NCI-H748 (cell line): ENCODE results near the gene PTPRD.
A peak's percentile ranks its signal among the peaks of the same experiment; 100 is the strongest.

Experiments
- DNase-seq: peaks from one replicate; lab custom pipeline; 2025; ENCODE audit not compliant: unreplicated experiment; lab: John Stamatoyannopoulos, UW

The PTPRD gene

DNA sequence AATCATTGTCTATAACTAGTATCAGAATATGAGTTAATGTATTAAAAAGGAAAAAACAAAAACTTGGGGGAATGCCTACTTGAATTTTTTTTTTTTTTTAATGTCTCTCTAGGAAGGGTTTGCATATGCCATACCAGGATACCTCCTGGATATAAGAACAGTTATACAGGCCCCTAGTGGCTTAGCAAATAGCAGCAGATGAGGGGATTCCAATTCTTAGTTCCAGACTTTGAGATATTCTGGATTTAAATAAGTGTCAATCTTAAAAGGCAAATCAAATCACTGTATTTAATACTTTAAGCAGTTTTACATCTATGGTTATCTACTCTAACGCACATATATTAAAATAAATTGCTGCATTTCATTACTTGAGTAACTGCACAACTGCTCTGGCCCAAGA lies 1757.8 kb downstream of the PTPRD start:
- peak; percentile 49 for DNase-seq

DNA sequence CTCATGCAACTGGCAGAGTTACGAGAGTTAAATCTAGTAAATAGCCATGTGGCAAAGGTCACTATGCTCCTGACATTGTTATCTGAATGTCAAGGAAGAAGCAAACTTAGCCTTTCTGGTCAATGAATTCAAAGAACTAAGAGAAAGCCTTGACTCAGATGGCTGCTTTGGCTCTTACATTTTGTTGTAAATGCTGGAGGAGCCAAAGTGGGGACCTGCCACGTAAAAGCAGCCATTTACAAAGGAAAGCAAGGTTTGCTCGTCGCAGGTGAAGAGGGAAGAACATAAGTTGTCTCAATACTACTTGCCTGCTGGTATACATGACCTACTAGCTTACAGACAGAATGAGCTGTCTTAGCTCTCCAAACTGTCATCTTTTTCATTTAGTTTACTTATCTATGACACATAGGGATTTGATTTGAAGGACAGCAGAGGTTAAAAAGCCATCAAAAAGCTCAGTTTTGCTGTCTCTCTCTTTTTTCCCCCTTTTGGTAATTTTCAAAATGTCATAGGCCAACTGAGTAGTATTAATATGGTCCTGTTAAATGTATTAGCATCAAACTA lies 1760.4 kb downstream of the PTPRD start:
- DNase-seq: no peak

DNA sequence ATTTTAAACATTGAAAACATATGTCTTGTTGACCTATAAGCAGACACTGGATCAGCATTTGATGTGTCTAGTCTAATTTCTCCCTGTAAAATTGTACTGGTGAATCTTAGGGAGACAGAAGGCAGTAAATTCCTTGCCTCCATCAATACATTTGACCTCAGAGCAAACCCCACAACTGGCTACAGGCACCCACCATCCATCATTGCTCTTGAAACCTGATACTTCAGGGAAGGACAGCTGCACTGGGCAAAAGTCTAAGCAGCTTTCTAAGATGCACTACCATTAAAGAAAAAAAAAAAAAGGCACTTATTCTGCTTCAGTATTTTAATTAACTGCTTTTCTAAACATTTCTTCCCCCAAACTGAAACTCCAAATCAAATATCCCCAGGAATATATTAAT lies 1761.9 kb downstream of the PTPRD start:
- peak; percentile 9 for DNase-seq

DNA sequence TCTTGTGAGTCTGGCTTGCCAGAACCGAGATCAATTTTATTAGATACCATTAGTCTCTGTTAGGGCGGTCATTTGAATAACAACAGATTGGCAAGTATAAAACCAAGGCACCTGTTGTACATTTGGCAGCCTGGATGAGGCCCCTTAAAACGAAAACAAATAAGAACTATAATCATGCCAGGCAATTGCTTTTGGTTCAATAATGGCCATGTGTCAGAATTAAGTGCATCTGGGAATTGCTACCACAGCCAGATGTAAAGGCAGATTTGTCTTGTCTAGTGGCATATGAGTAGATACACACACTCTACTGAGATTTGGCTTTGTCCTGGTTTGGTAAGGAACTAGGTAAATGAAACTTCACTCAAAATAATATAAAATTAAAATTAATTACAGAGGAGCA lies 1767.0 kb downstream of the PTPRD start:
- DNase-seq: peak; percentile 54

DNA sequence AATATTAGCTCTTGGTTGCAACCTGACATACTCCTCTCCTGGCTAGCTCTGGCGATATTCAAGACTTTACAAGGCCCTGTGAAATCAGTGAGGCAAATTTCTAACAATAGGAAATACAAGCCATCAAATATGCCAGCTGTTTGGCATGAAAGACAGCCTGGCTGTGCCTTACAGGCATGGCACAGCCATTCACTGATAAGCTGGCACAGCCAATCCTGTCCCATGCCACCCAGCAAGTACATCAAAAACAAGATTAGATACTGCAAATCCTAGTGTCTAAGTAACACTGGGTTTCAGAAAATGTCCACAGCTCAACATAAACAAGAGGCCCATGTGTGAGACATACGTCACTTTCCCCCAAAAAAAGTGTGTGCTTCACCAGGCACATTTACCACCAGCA lies 1767.4 kb downstream of the PTPRD start:
- no peak for DNase-seq

DNA sequence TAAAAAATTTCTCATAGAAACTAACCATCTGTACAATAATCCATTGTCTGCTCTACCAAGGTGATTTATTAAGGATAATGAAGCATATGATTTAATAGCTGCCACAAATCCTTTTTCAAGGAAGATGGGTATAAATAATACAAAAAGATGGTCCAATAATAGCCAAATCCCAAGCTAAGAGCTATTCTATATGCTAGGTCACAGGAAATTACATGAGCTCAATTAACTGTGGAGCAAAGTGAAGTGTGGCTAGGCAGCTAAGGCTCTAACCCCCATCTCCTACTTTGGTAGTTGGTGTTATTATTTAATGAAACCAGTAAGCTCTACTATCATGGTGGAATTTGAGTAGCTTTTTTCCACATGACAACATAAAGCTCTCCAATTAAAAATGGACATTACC lies 1768.3 kb downstream of the PTPRD start:
- DNase-seq: no peak

DNA sequence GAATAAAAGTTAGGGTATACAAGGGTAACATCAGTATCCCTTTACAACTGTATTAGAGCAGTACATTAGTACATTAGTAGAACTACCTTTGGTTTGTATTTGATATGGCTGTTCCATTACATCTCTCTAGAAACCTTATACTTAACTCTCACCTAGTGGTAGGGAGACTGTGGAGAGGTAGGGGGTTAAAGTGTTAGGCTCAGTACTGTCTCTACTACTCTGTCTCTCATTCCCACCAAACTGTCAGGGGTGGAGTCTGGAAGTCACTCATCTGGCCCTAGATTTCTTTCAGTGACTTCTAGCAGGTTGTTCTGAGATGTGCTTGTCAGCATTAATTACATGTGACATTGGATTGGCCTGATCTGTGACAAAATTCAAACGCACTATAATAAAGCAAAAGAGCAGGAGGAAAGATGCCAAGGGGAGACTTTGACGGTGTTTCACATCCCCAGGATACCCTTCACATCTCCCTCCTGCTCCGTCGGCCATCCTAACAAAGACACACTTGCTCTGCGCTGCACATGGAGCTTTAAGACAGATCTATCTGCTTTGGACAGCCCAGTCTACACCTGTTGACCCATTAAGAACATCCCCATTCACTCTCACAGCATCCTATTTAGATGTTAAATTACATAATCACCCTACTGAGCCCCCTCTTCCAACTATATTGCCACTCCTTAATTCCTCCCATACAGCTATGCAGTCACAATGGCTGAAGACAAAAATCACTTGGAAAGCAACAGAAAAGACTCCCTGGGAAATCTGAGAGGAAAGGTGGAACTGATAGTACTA lies 1770.2 kb downstream of the PTPRD start:
- DNase-seq: no peak

DNA sequence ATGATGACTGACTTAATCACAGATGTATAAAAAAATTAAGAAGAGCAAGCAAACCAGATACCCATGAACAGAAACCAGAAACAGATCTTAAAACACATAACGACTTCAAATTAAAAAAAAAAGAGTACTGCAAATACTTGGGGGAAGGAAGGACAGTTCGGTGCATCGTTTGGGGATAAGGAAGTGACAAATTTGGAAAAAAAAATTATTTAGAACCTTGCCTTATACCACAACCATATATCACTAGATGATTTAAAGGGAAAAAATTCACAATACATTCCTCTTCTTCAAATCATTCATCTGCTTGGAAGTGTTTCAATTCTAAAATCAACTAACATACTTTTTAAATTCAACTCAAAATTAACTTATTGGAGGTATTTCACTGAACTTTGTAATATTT lies 1774.7 kb downstream of the PTPRD start:
- no peak for DNase-seq

DNA sequence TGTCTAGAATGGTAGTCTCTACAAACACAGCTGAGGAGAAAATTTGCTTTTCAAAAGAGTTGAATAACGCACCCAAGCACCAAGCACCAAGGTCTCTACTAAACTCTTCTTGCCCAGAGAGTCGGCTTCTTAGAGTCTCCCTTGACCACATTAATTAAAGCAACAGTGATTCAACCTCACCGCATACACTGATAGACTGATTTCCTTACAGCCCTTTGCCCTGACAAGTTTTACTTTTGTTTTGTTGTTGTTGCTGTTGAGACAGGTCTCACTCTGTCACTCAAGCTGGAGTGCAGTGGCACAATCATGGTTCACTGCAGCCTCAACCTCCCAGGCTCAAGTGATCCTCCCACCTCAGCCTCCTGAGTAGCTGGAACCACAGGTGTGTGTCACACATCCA lies 1777.5 kb downstream of the PTPRD start:
- DNase-seq: no peak

DNA sequence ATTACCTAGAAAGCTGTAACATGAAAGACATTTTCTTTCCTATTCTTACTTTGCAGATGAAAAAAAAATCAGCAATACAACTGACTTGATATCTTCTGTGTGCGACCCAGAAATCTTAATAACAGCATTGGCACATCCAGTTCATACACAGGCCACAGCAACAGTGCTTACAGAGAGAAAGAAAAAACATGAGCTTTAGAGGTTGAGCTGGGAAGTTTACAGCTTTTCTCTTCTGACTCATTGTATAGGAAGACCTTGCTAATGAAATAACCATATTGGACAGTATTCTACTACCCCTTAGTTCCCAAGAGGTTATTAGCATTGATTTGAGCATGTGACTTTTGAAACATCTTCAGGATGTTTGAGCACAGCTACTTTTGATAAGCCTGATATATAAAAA lies 1779.8 kb downstream of the PTPRD start:
- no peak for DNase-seq

DNA sequence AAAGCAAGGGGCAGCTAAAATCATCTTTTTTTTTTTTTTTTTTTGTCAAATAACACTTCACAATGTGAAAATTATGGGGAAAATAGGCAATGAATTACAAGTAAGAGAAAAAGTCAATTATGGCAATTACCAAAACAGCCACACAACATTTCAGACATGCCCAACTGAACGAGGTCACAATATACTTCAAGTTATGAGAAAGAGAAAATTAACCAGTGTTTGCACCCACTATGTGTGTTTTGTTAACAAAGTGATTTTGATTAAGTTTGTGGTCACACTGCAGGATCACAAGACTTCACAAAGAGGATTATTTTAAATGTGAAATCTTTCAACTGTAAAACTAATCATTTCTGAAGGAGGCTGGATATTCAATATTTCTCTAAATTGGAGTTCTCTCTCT lies 1780.4 kb downstream of the PTPRD start:
- DNase-seq: no peak

DNA sequence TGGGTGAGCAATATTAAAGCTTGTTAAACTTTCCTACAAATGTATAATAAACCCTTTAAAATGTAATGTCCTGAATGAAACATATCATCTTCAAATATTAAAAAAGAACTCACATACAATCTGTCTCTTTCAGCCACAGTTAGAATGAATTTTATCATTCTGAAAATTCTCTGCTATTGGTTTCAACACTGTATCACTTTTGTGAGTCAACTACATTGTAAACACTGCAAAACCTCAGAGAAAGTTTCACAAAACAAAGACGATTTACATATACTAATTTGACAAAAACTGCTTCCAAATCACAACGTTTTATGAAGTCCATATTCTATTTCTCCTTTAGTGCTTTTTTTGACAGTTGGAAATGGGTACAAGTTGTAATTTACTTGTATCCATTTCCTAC lies 1781.2 kb downstream of the PTPRD start:
- DNase-seq: no peak

DNA sequence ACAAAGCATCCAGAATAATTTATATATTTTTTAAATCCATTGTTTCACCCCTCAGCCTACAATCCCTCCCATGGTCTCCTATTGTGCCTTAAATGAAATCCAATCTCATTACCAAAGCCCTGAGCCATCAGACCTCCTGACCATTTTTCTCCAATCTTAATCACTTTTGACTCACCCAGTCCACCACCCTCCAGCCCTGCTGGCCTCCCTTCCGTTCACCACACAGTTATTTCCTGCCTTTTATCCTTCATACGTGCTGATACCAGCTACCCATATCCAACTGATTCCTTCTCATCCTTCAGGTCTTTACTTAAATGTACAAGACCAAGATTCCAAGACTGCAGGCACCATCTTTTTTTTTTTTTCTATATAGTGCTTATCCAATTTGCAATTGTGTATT lies 1786.5 kb downstream of the PTPRD start:
- DNase-seq: no peak

DNA sequence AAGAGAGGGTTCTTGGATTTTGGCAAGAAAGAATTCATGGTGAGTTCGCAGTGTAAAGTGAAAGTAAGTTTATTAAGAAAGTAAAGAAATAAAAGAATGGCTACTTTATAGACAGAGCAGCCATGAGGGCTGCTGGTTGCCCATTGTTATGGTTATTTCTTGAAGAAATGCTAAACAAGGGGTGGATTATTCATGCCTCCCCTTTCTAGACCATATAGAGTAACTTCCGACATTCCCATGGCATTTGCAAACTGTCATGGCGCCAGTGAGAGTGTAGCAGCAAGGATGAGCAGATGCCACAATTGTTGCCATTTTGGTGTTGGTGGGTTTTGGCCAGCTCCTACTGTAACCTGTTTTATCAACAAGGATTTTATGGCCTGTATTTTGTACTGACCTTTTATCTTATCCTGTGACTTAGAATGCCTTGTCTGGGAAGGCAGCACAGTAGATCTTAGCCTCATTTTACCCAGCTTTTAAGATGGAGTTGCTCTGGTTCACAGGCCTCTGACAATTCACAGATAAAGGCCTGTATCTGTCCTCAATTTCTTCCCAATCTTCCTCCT lies 1787.1 kb downstream of the PTPRD start:
- no peak for DNase-seq

DNA sequence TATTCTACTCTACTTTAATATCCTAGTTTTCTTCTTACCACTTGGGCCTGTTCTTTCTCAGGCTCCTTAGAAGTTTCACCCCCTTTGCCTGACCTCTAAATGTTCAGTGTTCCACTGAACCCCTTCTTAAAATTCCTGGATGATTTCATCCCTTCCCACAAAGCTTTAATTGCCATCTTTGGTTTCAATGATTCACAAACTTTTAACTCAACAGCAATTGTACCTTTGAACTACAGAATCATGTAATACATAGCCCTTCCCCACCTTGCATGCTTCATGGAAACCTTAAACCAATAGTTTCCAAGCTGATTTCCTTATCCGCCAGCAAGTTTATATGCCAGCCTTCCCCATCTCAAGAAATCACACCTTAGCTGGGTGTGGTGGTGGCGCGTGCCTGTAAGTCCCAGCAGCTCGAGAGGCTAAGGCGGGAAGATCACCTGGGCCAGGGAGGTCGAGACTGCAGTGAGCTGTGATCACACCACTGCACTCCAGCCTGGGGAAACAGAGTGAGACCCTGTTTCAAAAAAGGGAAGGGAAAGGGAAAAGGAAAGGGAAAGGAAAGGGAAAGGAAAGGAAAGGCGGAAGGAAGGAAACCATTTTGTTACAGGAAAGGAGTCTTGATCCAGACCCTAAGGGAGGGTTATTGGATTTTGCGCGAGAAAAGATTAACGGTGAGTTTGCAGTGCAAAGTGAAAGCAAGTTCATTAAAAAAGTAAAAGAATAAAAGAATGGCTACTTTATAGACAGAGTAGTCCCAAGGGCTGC lies 1789.5 kb downstream of the PTPRD start:
- no peak for DNase-seq

DNA sequence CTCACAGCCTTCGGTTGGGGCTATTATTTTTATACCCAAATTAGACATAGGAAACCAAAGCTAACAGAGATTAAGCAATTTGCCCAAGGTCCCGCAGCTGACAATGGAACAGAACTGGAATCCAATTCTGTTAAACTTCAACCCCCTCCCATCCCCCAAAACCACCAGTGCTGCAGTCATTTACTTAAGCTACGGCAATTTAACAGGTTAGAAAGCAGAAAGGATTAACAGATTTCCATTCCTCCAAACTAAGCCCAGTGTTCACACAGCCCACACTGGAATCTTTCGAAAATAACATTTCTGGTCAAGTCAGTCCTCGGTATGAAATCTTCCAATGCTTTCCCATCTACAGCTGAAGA lies 1790.2 kb downstream of the PTPRD start:
- no peak for DNase-seq

DNA sequence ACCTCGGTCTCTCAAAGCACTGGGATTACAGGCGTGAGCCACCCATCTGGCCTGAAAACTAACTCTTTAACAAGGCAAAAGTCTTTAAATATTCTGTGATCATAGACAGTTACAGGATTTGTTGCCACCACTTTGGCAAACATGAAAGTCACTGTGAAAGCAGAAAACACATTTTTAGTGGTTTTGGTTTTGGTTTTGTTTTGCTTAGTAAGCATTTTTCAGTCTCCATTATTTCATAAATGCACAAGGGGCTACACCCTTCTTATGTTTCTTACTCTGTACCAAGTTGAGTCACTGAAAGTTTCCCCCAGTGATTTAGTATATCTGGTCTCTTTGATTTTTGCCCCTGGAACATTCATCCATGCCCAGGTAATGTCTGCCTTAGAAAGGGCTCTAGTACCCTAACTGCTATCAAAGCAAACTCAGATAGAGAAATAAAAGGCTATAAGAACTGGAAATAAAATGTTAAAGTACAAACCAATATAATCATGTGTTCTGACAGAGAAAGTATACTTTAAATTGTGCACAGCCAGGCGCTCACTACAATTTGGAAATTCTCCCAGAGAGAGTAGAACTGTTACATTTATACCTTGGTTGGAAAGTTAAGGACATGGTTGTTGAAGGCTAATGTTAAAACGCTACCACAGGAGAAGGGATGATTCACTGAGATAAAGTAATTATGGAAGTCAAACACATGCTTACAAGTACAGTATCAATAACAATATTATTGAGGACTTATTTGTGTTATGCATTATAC lies 1790.7 kb downstream of the PTPRD start:
- DNase-seq: no peak

DNA sequence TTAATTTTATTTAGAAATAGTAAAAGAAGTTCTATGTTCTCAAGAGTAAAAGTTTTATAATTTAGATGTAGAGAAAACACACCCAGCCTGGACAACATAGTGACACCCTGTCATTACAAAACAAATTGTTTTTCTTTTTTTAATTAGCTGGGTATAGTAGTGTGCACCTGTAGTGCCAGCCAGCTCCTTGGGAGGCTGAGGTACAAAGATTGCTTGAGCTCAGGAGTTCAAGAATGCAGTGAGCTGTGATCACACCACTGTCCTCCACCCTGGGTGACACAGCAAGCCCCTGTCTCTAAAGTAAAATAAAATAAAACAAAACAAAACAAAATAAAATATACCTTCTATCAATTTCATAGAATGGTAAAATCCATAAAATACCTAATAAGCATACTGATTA lies 1795.5 kb downstream of the PTPRD start:
- no peak for DNase-seq

DNA sequence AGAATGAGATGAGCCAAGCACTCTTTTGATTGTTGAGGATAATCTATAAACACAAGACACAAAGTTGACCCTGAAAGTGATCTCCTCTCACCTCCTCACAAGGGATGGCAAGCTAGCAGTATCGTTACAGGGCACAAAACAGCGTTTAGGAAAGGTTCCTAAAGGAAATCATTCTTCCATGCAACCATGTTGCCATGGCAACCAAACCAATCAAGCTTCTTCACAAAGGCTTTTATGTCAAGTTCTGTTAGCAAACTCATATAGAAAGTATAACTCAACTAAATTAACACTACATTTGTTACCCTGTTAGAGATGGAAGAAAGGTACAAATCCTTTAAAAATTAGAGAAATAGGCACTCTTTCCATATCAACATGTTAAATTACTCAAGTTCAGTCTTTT lies 1796.4 kb downstream of the PTPRD start:
- peak; percentile 94 for DNase-seq

DNA sequence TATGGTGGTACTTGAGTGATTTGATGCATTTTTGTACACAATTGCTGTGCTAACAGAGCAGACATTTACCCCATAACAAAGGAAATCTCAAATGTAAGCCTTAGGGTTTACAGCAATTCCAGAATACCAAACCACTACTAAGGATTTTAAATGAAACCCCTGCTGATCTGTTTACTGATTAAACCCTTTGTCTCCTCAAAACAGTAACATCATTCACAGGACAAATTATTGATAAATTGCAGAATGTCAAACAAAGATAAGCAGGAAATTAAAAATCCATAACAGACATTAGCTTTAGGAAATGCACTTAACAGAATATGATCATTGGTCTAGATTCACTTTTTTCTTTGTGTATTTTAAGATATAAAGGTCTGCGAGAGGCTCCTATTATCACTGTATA lies 1796.9 kb downstream of the PTPRD start:
- peak; percentile 73 for DNase-seq

DNA sequence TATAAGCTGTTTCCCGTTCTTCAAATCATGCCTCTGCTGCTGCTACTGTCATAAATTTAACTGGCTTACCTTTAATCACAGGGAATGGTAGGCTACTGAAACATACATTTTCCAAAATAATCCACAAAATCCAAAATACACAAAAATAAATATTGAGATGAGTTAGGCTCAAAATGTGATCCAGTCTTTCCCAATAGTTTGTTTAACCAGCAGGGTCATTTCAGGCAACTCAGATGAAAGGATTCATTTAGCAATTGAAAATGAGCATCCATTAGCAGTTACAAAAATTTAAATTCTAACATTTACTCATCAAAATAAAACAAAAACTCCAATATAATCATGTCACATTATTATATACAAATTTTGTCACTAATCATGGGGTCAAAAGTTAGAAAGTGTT lies 1797.6 kb downstream of the PTPRD start:
- no peak for DNase-seq
